GM18909 (cell line): ENCODE data around the gene TMEM235.
"Not testable (repeated sequence)": the region's sequence is repeated elsewhere in the genome, so short reads cannot be mapped to it uniquely, and the experiment has no call there.

Experiments used
- ATAC-seq: cut with Tn5 transposase; IDR thresholded peaks from one replicate; pipeline ENCODE4 v1.9.1; 2021; ENCODE audit warnings: mild to moderate bottlenecking; ENCODE audit not compliant: unreplicated experiment, poor library complexity

Gene TMEM235

DNA sequence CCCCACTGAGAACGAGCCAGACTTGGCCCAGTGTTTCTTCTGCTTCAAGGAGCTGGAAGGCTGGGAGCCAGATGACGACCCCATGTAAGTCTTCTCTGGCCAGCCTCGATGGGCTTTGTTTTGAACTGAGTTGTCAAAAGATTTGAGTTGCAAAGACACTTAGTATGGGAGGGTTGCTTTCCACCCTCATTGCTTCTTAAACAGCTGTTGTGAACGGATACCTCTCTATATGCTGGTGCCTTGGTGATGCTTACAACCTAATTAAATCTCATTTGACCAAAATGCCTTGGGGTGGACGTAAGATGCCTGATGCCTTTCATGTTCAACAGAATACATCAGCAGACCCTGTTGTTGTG, 16.7 kb upstream of the TMEM235 start:
- ATAC-seq = no peak

- ATAC-seq = no peak
These were observed 11.9 kb upstream of the TMEM235 start for GRCh38 chr17:78219396-78220150.

DNA sequence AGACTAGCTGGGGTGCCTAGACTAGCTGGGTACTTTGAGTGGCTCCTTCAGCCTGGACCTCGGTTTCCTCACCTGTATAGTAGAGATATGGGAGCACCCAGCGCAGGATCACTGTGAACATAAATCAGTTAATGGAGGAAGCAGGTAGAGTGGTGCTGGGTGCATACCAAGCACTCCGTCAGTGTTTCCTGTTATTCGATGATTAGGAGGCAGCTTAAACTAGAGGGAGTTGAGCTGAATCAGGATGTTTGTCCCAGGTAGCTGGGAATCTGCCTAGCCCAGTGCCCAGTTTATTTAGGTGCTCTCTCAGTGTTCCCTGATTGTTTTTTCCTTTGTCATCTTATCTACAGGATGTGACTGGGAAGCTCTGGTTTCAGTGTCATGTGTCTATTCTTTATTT, 8.4 kb upstream of the TMEM235 start:
- no peak for ATAC-seq

GRCh38 chr17:78223765-78224164, 7.7 kb upstream of the TMEM235 start:
- ATAC-seq = no peak

- ATAC-seq = no peak
These were observed 7.0 kb upstream of the TMEM235 start for GRCh38 chr17:78224231-78225087.

- no peak for ATAC-seq
These were observed 6.2 kb upstream of the TMEM235 start for GRCh38 chr17:78225088-78225865.

GRCh38 chr17:78226055-78226758, 5.2 kb upstream of the TMEM235 start:
- ATAC-seq = no peak

GRCh38 chr17:78226759-78227454, 4.5 kb upstream of the TMEM235 start:
- no peak for ATAC-seq

- no peak for ATAC-seq
These were observed 3.9 kb upstream of the TMEM235 start for GRCh38 chr17:78227455-78227916.

DNA sequence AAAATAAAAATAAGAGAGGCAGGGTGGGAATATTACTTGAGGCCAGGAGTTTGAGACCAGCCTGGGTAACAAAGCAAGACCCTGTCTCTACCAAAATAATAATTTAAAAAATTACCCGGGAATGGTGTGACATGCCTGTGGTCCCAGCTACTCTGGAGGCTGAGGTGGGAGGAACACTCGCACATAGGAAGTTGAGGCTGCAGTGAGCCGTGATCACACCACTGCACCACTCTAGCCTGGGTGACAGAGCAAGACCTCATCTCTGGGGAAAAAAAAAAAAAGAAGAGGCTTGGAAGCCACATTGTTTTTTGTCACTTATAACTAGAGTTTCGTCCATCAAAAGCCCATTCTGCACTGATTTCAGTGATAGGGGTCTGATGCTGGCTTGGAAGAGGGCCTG, 3.3 kb upstream of the TMEM235 start:
- no peak for ATAC-seq

- no peak for ATAC-seq
These were observed 1.0 kb upstream of the TMEM235 start for GRCh38 chr17:78230252-78230962.

- no peak for ATAC-seq
These were observed 794 bp downstream of the TMEM235 start for GRCh38 chr17:78231991-78232858.

DNA sequence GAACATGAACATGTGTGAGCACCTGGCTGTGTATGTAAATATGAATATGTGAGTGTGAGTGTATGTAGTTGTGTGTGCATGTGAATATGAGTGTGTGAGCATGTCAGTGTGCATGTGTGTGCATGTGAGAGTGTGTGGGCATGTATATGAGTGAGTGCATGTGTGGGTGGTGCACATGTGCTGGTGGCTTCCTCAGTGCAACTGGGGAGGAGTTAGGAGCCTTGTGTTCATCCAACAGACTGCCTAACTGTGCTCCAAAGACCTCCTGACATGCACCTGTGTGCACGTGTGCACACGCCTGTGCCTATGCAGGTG, 1.4 kb downstream of the TMEM235 start:
- no peak for ATAC-seq

GRCh38 chr17:78233678-78234077, 2.2 kb downstream of the TMEM235 start:
- no peak for ATAC-seq

DNA sequence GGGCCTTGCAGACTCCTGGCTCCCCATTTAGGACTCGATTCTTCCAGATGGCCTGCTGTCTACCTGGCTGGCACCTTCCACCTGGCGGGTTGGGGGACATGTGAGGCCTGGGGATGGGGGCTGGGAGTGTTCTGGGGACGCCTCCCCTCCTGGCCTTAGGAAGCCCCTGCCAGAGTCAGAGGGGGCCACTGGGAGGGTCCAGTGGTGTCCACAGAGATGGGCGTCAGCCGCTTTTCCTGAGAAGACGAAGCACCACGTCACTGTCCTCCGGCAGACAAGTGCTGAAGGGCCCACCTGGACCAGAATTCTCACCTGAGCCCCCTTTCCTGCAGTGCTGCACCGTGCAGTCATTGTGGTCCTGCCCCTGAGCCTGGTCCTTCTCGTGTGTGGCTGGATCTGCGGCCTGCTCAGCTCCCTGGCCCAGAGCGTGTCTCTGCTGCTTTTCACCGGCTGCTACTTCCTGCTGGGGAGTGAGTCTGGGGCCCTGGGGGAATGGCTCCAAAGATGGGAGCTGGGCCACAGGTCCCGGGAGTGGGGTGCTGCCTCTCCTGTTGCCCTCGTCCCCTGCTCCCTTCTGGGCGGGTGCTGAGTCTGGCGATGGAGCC, 2.9 kb downstream of the TMEM235 start:
- no peak for ATAC-seq

DNA sequence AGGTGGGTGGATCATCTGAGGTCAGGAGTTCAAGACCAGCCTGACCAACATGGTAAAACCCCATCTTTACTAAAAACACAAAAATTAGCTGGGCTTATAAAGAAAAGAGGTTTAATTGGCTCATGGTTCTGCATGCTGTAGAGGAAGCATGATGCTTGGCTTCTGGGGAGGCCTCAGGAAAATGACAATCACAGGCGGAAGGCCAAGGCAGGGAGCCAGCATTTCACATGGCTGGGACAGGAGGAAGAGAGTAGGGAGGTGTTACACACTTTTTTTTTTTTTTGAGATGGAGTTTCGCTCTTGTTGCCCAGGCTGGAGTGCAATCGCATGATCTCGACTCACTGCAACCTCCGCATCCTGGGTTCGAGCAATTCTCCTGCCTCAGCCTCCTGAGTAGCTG, 3.6 kb downstream of the TMEM235 start:
- ATAC-seq = not testable (repeated sequence)

DNA sequence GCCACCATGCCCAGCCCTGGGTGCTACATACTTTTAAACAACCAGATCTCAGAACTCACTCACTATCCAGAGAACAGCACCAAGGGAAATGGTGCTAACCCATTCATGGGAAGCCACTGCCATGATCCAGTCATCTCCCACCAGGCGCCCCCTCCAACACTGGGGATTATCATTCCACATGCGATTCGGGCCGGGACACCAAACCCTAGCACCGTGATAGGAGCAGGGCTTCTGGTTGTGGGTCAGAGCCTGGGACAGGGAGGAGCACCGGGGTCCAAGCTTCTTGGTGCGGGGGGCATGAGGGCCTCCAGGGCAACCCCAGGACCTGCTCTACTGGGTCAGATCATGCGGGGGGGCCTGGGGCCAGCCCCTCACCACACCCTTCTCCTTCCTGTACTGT, 4.5 kb downstream of the TMEM235 start:
- ATAC-seq = no peak
